ENCODE results near the gene LEP.
"Not testable (repeated sequence)": the region's sequence is repeated elsewhere in the genome, so short reads cannot be mapped to it uniquely, and the experiment has no call there.

Gene LEP

GRCh38 chr7:128274246-128274883 lies 33.3 kb downstream of the LEP start:
- DNase-seq (ENCODE audit: low read depth), result no peak

GRCh38 chr7:128274884-128275603 lies 34.0 kb downstream of the LEP start:
- no peak for DNase-seq (ENCODE audit: low read depth)

- no peak for DNase-seq (ENCODE audit: low read depth)
Observed at GRCh38 chr7:128275681-128276080, 34.6 kb downstream of the LEP start.

GRCh38 chr7:128278366-128278765 lies 37.3 kb downstream of the LEP start:
- DNase-seq (ENCODE audit: low read depth), result no peak

GRCh38 chr7:128279124-128279713 lies 38.1 kb downstream of the LEP start:
- DNase-seq (ENCODE audit: low read depth), result no peak

GRCh38 chr7:128280451-128280850 lies 39.4 kb downstream of the LEP start:
- not testable (repeated sequence) for DNase-seq (ENCODE audit: low read depth)

GRCh38 chr7:128281605-128282380 lies 40.7 kb downstream of the LEP start:
- no peak for DNase-seq (ENCODE audit: low read depth)

GRCh38 chr7:128284102-128284501 lies 43.0 kb downstream of the LEP start:
- no peak for DNase-seq (ENCODE audit: low read depth)

- no peak for DNase-seq (ENCODE audit: low read depth)
Observed at GRCh38 chr7:128287556-128287955, 46.5 kb downstream of the LEP start.

GRCh38 chr7:128298004-128298403 lies 56.9 kb downstream of the LEP start:
- not testable (repeated sequence) for DNase-seq (ENCODE audit: low read depth)

- no peak for DNase-seq (ENCODE audit: low read depth)
Observed at GRCh38 chr7:128299109-128299607, 58.1 kb downstream of the LEP start.

- no peak for DNase-seq (ENCODE audit: low read depth)
Observed at GRCh38 chr7:128302139-128302538, 61.1 kb downstream of the LEP start.

- no peak for DNase-seq (ENCODE audit: low read depth)
Observed at GRCh38 chr7:128303133-128303532, 62.1 kb downstream of the LEP start.

- DNase-seq (ENCODE audit: low read depth), result no peak
Observed at GRCh38 chr7:128303643-128304042, 62.6 kb downstream of the LEP start.

- DNase-seq (ENCODE audit: low read depth), result no peak
Observed at GRCh38 chr7:128304212-128304611, 63.1 kb downstream of the LEP start.

GRCh38 chr7:128307061-128307460 lies 66.0 kb downstream of the LEP start:
- no peak for DNase-seq (ENCODE audit: low read depth)

All from stimulated activated CD4-positive, alpha-beta T cell treated with anti-CD3 and anti-CD28 coated beads, Interleukin-2, amount 100 ng/mL, for 4 hours (primary cell).